ENCODE measurements around the gene ALKBH3.
A peak's percentile ranks its signal among the peaks of the same experiment; 100 is the strongest.

ALKBH3 gene

DNA sequence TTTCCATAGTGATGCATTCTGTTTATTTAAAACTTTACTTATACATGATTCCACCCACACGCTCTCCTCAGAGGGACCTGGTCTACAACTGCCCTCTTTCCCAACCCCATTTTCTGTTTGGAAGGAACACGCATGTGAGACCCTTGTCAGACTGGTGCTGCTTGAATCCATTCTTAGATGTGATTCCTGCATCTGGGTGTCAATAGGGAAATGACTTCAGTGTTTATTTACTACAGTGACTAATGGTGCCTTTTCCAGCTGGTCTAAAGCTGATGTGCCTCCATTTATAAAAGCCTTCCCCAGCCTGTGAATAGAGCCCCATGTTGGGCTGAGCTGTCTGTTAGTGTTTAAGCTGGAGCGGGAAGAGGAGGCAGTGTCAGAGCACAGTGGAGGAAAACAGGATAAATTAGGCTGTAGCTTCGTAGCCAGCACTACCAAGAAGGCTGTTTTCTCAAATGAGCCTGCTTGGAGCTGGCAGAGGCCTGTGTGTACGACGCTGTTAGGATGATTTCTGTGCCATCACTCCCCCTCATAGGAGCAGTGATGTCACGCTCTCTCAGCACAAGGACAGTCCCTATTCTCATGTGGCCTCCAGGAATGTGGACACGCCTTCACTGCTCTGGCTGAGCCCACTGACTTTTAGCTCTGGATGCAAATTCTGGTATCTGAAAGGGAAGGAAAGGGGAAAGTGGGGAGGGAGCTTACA, 42.9 kb downstream of the ALKBH3 start:
- DNase-seq: no peak

- DNase-seq: no peak
Observed at GRCh38 chr11:43924112-43924855, 43.7 kb downstream of the ALKBH3 start.

- DNase-seq: no peak
Observed at GRCh38 chr11:43925063-43925931, 44.7 kb downstream of the ALKBH3 start.

DNA sequence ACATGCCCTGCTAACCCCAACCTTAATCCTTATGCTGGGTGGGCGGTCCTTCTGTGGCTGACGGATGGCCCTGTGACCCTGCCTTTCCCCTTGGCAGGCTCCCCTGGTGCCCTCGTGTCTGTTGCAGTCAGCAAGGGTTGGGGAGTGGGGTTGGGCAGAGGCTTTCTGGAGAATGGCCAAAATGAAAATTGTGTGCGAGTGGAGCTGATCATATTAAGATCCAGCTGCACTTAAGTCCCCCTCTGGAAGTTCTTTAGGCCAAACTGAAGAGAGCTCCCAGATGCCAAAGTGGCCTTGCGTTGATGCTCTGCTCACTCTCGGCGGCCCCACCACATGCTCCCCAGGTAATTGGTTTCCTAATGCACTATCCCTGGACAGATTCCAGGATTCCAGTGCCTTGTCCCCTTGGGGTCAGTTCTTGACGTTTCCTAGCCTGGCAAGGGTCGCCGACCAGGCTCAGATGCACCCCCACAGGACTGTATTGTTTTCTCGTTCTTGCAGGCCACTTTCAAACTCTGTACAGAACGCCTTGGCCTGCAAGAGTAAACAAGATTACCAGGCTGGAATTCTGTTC, 45.4 kb downstream of the ALKBH3 start:
- DNase-seq: no peak

GRCh38 chr11:43927070-43927469, 46.4 kb downstream of the ALKBH3 start:
- no peak for DNase-seq

GRCh38 chr11:43927925-43928707, 47.5 kb downstream of the ALKBH3 start:
- DNase-seq: no peak

DNA sequence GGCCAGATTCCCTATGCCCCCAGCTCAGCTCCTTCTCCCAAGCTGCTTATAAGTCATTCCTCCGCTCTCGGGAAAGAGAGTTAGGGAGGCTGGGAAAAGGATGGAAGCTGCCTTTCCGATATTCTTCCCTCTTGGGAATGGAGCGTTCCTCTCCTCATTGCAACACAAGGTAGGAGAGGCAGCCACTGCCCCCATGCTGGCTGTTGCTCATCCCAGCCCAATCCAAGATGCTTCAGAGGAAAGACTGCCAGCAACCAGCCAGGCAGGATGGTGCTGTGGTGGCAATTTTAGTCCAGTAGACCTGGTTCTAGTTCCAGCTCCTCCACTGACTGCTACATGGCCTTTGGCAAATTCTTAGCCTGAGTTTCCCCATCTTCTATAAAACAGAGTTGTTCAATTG, 48.1 kb downstream of the ALKBH3 start:
- no peak for DNase-seq

- DNase-seq: no peak
Observed at GRCh38 chr11:43930868-43931716, 50.5 kb downstream of the ALKBH3 start.

GRCh38 chr11:43931717-43932039, 51.0 kb downstream of the ALKBH3 start:
- DNase-seq: no peak

- no peak for DNase-seq
Observed at GRCh38 chr11:43933226-43933607, 52.6 kb downstream of the ALKBH3 start.

GRCh38 chr11:43933608-43934551, 53.2 kb downstream of the ALKBH3 start:
- DNase-seq: no peak

DNA sequence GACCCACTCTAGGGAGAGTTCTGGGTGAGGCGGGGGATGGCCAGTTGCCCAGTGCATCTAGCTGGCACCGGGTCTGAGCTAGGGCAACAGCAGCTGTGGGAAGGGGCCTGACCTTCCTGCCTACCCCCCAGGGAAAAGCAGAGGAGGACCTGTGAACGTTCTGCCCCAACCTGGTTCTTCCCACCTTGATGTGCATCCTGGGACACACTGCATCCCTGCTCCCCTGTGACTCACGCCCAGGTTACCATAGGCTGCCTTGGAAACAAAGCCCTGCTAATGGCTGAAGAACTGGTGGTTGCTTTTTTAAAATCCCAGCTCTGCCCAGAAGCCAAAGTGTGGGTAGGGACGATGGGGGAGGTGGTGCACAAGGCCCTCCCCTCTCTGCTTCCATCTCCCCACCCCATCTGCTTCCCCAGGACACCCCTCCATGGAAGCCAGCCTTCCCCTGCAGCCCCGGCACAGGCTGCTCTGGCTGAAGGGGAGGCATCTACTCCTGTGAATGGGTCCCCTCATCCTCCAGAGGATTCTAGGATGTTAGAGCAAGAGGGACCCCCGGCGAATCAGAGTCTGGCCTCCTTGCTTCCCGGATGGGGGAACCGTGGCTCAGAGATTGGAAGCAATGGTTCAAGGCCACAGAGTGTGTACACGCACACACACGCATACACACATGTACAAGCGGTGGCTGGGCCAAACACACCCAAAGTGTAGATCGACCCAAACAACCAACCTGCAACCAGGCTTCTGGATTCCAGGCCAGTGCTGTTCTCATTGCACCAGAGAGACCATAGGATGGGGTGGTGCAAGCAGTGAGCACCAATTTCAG, 54.2 kb downstream of the ALKBH3 start:
- DNase-seq: no peak

- no peak for DNase-seq
Observed at GRCh38 chr11:43935424-43935979, 54.9 kb downstream of the ALKBH3 start.

DNA sequence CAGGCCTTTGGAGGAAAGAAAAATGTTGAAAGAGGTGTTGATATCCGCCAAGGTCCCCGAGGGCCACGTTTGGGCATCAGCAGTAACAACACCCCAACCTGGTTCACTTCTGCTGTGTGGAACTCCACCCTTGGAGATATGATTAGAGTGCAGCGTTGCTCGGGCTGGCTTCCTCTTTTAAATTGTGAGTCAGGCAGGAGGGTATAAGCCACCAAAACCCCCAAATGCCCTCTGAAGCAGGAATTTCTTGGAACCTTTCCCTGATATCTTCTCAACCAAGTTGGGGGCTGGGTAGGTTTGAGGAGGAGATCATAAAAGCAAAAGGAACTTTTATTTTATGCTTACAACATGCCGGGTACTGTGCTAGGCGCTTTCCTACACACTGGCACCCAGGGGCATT, 55.4 kb downstream of the ALKBH3 start:
- DNase-seq: no peak

DNA sequence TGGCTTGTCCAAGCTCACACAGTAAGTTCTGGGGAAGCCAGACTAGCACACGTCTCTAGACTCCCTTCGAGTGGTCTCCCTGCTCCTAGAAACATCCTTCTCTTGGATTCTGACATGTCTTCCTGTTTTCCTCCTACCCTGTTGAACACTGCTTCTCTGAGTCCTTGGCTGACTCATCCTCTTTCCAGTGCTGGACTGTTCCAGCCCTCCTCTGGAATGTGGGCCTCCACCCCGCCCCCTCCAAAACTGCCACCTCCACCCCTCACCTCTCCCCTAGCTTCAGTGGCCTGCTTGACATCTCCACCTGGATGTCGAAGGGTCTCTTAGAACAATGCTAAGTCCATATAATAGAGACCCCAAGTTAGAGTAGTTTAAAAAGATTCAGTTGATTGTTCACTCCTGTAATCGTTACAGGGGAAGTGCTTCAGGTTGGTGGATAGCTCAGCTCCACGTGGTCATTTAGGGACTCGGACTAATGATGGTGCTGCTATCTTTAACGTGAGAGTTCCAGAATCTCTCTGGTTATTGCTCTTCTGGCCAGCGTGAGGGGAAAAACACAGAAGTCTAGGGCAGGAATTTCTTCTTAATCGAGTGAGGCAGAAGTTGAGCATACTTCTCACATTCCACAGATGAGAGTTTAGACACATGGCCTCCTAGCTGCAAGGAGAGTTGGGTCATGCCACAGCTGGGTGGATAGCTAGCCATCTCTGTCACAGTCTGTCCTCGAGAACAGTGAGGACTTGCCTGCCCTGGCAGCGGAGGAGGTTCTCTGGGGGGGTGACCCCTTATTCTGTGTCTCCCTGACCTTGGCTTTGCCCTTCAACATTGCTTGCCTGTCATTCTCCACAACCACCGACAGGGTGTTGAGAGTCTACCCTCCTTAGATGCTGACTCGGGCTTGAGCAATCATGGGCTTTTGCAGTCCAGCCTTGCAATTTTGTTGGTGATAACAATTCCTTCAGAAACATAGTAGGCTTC, 57.1 kb downstream of the ALKBH3 start:
- DNase-seq: peak; percentile 38

DNA sequence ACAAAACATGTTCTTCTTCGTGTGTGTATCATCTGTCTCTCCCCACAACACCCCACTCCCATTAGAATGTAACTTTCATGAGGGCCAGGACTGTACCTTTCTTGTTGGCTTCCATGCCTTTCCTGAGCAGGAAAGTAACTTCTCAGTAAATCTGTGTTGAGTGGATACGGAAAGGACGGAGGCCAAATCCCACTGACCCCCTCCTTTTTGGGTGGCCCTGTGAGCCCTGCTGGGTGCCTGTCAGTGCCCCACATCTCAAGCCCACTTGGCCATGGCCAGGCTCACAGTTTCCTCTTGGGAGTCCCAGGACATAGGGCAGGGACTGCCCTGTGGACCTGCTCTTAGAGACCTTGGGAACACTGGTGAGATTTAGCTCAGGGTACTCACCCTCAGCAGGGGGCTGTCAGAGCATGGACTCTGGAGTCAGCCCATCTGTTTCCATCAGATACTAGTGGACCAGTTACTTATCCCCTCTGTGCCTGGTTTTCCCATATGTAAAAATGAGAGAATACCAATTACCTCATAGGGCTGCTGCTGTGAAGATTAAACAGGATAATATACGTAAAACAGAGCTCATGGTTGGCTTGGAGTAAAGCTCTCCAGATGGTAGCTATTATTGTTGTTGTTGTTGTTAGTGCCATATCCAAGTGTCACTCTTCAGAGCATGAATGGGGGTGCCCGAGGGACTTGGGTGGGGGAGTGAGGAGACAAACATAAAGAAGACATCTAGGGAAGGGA, 60.8 kb downstream of the ALKBH3 start:
- DNase-seq: no peak
